HG03521 (cell line): Measurements from ENCODE around the gene OSBPL5.

Source experiments
- ATAC-seq: cut with Tn5 transposase; IDR thresholded peaks from one replicate; pipeline ENCODE4 v1.9.1; 2021; ENCODE audit warnings: mild to moderate bottlenecking, moderate library complexity; ENCODE audit not compliant: unreplicated experiment

OSBPL5 gene

DNA sequence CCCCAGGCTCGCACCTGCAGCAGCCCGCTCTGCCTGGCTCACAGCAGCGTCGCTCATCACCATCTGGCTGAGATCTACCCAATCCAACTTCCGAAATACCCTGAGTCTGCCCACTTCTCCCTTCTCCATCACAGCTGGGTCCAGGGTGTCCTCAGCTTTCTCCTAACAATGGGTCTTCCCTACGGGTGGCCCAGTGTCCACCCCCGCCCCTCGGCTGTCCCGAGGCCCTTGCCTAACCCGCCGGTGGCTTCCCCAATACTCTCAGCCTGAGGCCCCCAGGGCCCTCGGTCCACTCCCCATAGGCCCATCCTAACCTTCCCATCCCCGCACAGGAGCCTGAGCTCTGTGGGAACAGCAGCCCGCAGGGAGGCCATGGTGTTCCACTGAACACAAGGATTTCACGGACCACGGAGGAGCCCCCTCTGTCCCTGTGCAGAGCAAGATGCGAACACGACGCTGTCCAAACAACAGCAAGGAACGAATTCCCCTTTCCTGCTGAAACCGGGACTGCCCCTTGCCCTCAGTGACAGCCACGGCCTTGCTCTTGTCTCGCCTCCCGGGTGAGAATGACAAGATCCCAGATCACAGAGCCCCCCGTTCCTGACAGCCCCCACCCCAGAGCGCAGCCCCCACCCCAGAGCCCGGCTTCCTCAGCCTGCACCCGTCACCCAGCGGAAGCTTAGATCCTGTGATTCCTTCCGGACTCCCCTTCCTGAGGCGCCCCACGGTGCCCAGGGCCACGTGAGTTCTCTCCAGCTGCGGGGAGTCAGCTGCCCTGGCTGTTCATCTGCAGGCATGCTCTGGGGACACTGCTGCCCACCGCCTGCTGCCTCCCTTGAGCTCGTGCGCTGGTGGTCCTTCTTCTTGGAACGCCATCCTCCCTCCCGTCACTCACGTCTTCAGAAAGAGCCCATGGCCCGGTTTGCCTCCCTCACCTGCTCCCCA lies 59.0 kb downstream of the OSBPL5 start:
- ATAC-seq = no peak

DNA sequence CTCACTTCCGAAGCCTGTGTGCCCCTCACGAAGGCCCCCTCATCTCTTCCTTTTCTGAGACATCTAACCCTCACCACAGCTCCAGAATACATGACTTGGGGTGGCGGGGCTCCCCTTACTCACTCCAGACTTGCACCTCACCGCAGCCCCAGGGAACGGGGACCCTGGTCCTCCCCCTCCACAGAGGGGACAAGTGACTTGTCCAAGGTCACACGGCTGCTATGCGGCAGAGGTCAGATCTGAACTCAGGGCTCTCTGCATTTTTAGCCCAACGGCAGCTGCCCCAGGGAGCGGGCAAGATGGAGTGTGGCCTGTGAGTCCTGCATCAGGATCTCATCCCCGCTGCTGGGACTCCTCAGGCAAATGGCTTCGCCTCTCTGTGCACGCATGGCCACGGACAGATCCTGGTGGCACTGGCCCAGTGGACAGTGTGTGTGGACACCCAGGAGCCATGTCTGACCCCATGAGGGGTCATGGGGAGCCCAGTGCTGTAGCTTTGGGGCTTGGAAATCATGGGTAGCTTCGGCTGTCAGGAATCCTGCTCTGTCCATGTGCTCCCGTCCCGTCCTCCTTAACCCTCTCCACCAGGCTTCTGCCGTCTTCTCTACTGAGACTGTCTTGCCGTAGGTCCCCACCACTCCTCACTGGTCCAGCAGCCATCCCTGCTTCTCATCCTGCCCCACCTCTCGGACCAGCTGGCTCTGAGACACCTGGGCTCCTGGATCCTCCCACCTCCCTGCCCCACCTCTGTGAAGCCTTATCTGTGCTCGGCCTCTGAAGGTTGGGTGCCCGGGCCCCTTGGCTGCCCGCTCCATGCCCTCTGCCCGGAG lies 59.9 kb downstream of the OSBPL5 start:
- no peak for ATAC-seq

DNA sequence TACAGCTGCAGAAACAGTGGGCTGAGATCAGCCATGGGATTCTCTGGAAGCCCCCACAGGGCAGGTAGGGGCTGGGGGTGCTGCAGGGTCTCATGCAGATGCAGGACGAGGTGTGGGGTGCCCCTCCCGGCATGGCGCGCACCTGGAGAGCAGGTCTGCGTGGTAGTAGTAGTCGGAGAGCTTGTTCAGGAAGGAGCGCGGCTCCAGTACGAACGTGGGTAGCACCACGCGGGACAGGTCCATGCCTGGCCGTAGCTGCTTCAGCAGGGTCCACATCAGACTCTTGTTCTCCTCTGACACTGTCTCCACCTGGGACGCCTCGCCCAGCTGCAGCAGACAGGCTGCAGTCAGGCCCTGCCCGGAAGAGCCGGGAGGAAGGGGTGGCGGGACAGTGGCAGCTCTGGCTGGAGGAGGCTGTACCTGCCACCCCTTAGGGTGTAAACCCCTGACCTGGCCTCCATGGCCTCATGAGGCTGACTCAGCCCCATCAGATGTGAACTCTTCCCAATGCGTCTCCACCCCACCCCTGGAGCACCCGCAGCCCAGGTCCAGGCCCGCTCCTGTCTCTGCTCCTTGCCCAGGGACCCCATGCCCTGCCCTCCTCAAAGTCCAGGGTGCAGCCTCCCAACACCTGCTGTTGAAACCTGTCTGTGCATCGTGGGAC lies 60.9 kb downstream of the OSBPL5 start:
- no peak for ATAC-seq

DNA sequence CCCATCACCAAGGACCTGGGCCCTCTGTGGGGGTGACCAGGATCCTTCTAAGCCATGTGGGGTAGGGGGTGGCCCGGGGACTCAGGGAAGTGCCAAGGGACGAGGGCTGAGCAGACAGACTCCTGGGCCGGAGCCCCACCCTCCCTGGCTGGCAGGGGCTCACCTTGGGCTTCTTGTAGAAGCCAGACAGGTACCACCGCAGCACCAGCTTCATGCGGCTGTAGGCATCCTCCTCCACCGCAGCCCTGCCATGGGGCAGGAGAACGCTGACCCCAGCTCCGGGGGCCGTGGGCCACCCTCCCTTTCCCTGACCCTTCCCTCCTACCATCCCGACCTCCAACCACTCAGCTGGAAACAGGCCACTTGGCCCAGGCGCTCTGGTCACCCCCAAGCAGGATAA lies 62.0 kb downstream of the OSBPL5 start:
- ATAC-seq = no peak

DNA sequence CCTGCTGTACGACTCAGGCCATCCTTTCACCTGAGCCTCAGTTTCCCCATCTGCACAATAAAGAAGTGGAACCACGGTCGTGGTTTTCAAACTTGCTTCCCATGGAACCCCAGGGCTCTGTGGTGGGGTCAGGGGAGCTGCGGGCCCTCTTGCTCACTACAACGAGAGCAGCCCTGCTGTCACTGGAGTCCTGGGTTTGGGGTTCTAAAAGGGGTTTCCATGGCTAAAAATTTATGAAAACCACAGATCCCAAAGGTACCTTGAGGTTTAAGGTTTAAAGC lies 62.5 kb downstream of the OSBPL5 start:
- ATAC-seq = no peak

DNA sequence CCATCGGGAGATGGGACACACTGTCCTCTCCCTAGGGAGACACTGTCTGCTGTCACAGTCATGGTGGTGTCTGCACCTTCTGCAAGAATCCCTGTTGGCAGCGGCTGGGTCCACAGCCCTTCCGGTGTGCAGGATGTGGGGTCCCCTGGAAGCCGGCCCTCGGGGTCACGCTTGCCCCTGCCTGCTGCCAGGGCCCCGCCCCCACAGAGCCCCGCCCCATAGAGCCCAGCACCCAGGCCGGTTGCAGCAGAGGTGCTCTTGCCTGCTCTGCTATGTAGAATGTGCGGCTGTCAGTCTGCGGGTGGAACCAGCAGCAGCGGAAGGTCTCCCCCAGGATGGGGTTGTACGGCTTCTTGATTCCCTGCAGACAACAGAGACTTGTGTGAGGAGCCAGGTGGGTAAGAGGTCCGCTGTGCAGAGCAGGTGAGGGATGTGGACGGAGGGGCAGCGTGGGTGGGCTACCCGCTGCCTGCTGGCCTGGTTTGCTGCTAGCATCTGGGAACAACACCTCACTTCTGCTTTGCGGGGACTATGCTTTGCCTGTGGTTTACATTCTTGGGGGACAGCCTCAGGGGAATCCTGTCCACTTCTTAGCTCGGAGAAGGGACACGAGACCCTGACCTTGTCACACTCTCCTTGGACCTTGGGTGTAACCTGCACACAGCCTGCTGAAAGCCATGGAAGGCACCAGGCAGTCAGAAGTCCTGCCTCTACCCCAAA lies 63.0 kb downstream of the OSBPL5 start:
- no peak for ATAC-seq

DNA sequence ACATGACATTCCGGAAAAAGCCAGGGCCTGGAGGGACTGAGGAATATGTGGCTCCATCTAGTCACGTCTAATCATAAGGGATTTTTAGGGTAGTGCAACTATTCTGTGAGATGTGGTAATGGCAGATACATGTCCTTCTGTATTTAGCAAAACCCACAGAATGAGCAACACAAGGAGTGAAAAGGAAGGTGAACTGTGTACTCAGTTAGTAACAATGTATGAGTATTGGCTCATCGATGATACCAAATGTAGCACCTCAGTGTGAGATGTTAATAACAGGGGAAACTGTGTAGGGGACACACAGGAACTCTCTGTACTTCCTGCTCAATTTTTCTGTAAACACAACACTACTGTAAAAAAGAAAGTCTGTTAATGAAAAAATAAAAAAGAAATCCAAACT lies 65.9 kb downstream of the OSBPL5 start:
- ATAC-seq = no peak

DNA sequence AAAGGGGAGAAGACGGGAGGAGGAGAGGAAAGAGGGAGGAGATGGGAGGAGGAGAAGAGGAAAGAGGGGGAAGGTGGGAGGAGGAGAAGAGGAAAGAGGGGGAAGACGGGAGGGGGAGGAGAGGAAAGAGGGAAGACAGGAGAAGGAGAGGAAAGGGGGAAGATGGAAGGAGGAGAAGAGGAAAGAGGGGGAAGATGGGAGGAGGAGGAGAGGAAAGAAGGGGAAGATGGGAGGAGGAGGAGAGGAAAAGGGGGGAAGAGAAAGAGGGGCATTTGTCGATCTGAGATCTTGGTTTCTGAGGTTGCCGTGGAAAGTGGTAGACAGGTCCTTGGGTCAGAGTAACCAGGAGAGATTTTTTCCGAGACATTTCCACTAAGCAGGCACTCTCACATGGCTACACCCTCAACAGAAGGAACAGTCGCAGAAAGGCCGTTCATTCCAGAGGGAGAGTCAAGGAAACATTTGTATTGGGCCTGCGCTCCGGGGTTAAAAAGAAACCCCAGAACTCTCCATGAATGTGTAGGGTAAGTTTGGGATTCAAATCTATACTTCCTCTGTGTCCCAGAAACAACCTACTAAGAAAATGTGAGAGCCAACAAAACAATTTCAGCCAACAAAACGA lies 68.1 kb downstream of the OSBPL5 start:
- ATAC-seq = no peak

DNA sequence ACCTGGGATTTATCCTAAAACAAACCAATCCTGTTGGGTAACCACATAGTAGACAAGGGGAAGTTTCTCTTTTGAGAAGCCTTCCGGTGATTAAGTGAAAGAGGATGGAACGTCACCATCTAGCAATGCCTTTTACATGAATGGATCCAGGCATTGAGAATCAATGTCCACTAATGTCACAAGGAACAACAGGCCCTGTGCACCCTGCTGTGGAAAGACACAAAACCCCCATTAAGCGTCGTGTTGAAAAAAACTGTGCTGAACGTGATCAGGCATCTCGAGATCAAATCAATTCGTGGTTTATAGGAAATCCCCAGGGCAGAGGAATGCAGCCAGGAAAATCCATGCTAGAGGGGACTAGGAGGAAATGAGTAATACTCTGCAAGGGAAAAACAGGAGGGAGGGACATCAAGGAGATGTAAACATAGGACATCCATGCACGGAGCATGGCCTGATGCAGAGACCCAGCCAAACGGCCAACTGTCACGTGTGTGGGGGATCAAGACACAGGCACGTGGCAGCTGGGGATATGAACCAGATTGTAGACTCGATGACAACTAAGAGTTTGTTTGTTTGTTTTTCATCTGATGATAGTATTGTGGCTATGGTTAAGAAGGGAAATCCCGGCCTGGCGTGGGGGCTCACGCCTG lies 69.3 kb downstream of the OSBPL5 start:
- ATAC-seq = no peak

DNA sequence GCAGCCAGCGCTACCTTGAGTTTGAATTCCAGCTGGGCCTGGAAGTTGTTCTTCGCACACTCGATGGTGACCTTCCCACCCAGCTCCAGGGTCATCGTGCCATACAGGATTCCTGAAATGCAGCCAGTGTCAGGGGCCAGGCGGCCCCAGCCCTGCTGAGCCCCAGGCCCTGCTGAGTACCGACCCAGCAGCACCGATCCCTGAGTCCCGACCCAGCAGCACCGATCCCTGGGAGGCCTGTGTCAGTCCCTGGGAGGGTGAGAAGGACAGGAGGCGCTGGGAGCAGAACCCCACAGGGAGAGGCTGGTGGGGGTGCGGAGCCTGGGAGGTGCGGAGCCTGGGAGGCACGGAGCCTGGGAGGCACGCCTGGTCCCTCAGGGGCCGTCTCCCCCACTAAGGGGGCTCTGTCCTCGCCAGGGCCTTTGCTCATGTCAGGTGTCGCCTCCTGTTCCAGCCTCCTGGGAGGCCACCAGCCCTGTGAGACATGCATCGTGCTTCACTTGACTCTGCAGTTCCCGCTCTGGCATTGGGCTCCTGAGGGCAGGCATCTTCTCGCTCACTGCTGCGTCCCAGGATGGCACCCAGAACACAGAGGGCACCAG lies 70.8 kb downstream of the OSBPL5 start:
- ATAC-seq = no peak

DNA sequence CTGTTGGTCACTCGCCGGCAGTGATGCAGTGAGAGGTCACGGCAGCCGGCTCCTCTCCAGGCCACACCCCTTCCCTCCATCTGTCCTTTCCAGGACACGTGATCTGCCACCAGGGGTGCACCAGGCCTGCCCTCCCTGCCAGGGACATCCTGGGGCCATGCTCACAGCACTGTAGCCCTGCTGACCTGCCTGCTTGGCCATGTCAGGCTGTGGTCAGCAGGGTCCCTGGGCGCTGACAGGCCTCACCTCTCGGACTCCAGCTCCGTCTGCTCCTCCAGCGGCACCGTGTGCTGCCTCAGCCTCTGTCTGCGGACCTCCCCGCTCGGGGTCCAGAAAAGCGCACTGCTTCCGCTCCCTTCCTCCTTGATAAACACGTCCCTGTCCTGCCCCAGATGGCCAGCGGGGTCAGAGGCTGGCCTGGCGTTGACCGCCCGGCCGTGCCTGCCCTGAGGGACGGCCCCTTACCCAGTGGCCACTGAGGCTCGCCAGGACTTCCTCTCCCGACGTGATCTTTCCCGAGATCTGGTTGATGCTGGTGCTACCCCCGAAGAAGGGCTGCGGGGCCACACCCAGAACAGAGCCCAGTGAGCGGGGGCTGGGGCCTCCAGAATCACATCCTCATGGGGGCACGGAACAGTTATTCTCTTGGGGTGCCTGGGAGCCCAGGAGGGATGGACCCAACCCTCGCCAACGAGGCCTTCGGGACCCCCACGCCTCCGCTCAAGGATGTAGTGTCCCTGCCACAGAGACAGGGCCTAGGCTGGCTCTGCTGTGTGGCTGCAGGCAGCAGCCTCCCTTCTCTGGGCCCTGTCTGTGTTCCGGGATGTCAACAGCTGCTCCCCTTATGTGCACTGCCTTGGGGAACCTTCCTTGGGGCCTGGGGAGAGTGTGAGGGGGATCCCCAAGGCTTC lies 71.6 kb downstream of the OSBPL5 start:
- no peak for ATAC-seq

DNA sequence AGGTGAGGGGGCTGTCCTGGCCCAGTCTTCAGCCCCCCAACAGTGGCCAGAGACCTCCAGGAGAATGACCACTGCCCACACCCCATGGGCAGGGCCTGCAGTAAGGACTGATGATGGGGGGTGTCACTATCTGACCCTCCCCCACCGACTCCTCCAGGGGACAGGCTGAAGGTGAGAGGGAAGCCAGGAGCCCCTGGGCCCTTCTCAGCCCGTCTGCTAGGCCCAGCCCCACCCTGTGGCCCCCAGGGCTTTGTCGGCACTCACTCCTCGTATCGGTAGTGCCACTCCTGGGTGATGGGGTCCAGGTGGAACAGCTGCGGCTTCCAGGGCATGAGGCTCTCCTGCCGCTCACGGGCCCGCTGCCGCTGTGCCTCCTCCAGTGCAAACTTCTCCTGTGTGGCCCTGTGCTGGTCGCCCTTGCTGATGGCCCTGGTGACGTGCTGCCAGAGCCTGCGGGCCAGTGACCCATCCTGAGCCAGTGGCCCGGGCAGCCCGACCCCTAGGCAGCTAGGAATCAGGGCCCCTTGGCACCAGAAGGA lies 72.4 kb downstream of the OSBPL5 start:
- ATAC-seq = no peak

DNA sequence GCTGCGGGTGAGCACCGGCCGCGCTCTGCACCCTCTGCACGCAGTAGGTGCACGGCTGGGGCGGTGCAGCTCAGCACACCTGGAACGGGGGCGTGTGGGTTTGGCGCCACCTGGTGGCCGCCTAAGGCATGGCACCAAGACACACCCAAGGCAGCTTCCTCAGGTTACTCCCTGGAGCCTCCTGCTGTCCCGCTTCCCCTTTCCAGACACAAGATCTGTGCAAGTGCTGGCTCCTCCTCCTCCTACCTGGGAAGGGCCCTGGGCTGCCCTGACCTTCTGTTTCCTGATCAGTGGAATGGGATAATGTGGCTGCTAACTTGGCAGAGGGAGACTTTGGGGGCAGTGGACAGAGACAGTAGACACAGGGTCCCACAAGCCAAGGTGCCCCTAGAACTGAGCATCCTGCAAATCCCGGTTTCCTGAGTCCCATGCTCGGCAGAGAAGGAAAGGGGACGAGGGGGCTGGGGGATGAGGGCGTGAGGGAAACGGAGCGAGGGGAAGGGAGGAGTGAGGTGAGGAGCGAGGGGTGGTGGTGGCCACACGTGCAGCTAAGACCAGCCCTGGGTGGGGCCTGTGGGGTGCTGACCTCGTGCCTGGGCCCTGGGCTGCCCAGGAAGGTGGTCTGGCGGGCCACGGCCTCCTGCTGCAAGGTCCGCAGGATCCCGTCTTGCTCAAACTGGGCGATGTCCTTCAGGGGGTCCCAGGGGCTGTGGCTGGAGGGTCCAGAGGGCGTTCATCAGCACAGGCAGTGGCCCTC lies 73.1 kb downstream of the OSBPL5 start:
- ATAC-seq = no peak

DNA sequence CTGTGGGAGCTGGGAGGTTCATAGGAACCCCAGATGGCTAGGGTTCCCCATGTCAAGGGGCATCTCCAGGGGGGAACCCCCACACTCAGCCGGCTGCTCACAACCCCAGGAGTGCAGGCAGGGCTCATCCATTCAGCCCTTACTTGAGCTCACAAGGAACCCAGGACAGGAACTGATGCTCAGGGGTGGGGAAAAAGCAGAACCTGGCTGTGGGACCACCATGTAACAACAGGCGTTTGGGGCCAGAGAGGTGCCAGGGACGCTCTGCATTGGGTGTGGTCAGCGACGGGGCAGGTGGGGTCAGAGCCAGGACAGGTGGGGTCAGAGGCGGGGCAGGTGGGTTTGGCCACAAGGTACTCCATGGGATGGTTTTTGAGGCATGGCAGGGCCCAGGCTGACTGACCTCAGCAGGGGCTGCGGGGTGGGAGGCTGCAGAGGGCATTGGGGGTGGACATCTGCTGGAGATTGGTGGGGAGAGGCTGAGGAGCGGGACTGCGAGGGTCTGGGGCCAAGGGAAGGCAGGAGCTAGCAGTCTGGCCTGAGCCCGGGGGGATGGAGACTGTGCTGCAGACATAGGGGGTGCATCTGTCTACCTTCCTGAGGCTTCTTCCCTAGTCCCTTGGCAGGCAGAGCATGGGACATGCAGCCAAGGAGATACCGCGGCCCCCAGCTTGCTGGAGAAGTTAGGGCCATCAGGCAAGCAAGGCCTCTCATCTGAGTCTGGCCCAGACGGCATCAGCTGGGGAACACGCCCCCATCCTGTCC lies 73.8 kb downstream of the OSBPL5 start:
- no peak for ATAC-seq

DNA sequence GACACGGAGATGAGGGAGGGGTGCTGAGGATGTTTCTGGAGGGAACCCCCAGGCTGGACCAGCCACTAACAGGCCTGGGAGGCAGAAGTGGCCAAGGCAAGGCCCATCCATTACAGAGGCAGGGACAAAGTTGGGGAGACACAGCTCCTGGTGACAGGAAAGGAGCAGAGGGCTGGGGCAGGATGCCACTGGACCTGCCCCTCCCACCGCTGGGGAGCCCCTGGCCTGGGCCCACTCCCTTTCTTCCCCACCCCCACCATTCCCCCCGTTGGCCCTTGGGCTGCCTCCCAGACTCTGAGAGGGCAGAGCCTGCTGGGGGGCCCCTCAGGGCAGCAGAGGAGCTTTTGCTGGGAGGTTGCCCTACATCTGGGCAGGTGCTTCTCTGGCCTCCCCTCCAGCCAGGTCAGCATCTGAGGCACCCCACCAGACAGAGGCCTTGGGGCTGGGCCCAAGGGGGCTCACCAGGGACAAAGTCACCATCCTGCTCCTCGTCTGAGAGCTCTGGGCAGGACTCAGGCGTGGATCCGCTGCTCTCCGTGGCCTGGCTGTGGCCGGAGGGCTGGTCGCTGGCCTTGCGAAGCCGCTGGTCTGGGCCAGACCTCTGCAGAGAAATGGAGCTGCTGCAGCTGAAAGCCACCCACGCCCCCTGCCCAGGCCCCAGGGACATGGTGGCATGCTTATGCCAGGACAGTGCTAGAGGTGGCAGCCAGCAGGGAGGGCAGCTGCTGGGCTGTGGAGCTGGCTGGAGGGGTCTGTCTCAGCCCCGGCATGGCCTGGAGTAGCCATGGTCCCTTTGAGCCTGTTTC lies 74.8 kb downstream of the OSBPL5 start:
- ATAC-seq = no peak
